KOPT-K1 (cell line): ENCODE data around the gene SH3RF2.

Source experiments
- H3K27ac ChIP-seq: fragments of 200-600 bp; sonication (generic); 2 replicates; pipeline ENCODE4 v1.5.1; 2016; ENCODE audit warnings: antibody characterized with exemption, mild to moderate bottlenecking, low read depth, low read length; ENCODE audit not compliant: poor library complexity, severe bottlenecking
- H3K36me3 ChIP-seq: fragments of 200-600 bp; sonication (generic); 2 replicates; pipeline ENCODE4 v1.5.1; 2017; ENCODE audit warnings: antibody characterized with exemption, mild to moderate bottlenecking, low read length, moderate library complexity; ENCODE audit not compliant: insufficient read depth
- H3K9me3 ChIP-seq: fragments of 200-600 bp; sonication (generic); 2 replicates; pipeline ENCODE4 v1.5.1; 2017; ENCODE audit warnings: antibody characterized with exemption, low read length, mild to moderate bottlenecking; ENCODE audit not compliant: insufficient read depth, poor library complexity, severe bottlenecking

Gene SH3RF2

DNA sequence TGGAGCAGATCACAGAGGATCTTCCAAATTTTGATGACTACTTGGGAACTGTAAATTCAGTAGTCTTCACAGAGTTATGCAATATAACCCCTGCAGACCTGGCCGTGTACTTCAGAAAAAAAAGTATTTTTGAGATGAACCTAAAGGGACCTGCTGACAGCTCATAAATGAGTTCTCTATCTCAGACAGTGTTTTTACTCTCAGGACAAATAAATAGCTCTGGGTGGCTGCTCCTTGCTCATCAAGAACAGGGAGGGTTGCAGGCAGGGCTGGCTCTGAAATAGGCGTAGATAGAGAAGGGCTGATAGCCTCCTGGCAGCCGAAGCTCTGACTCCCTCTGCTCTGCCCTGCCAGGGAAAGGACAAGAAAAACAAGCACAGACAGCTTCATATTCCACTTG lies 104.1 kb downstream of the SH3RF2 start:
- Histone ChIP-seq H3K9me3 (no peaks in the 10 kb centered on the region), H3K36me3 (no peaks in the 10 kb centered on the region), H3K27ac (no peak overlapping the region)

DNA sequence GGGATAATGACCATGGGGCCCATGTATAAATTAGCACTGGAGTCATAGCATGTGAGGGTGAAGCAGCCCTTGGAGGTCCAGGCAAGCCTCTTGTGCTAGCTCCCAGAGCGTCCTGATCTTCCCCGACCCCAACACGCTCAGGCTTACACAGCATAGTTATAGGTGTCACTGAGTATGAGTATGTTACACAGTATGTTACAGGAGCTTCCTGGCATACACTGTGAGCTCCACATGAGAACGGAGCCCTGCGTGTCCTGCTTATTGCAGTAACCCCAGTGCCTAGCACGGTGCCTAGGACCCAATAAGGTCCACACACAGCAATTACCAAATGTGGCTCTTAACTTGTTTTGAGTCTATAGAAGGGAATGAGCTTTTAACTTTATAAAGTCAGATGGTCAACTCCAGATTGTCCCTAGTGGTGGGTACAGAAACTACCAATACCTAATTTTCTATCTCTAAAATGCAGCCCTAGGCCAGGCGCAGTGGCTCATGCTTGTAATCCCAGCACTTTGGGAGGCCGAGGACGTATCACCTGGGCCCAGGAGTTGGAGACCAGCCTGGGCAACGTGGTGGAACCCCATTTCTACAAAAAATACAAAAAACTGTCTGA lies 104.9 kb downstream of the SH3RF2 start:
- H3K36me3 ChIP-seq = no peaks in the 10 kb centered on the region

DNA sequence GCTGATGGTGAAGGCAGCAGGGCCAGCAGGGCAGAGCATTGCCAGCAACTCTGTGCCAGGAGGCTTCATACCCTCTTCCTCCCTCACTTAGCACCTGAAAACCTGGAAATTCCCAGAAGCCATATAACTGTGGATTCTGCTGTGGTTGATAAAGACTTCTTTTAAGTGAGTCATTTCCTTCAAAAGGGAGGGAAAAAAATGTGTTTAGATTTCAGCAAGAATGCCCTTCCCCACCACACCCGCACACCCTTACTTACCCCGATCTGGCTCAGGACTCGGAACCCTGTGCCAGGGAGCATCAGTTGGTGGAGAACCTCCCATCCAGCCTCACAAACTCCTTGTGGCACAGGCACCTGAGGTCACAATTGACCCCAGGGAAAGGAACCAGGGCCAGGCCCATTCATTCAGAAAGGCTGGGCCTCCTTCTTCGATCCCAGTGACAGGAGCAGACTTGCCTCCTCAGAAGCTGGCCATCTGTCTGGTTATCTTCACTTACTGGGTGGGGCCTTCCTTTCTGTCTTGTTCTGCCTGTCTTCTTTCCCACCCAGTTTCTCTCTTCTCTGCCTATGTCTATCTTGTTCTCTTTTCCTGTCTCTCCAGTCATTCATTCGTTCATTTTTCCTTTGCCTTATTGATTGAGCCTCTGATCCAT lies 106.4 kb downstream of the SH3RF2 start:
- Histone ChIP-seq H3K36me3 (no peaks in the 10 kb centered on the region), H3K9me3 (no peaks in the 10 kb centered on the region), H3K27ac (no peak overlapping the region)

More for the DNA sequence above, 104.9 kb downstream of the SH3RF2 start:
- Histone ChIP-seq H3K9me3 (no peaks in the 10 kb centered on the region), H3K27ac (no peak overlapping the region)

DNA sequence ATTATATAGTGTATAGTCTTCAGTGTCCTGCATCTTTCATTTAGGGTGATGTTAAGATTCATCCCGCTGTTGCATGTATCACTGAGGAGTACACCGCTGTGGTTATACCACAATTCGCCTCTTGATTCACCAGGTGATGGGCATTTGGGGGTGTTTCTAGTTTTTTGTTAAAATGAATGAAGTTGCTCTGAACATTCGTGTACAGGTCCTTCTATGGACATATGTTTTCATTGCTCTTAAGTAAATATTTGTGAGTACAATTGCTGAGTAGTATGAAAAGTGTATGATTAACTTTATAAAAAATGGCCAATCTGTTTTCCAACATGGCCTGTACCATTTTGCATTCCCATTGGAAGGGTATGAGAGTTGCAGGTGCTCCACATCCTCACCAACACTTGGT lies 107.3 kb downstream of the SH3RF2 start:
- no peaks in the 10 kb centered on the region for H3K36me3 ChIP-seq
- H3K9me3 ChIP-seq = no peaks in the 10 kb centered on the region
- no peak overlapping the region for H3K27ac ChIP-seq

DNA sequence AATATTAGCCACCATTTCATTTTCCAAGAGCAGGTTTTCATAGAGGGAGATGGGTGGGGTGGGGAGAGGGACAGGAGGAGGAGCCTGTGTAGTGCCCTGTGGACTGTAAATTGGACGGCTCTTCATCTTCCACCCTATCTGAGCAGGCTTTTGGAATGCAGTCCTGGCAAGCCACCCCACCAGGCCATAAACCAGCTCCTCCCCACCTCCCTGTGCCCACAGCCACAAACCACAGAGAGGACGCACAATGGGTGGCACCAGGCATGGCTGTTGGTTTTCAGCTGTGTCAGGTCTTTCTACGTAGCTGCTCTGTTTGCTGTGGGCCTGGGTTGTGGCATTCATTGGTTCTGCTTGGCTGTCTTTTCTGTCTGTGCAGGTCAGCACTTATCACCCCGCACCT lies 111.0 kb downstream of the SH3RF2 start:
- Histone ChIP-seq H3K27ac (no peak overlapping the region), H3K9me3 (no peaks in the 10 kb centered on the region), H3K36me3 (no peaks in the 10 kb centered on the region)

DNA sequence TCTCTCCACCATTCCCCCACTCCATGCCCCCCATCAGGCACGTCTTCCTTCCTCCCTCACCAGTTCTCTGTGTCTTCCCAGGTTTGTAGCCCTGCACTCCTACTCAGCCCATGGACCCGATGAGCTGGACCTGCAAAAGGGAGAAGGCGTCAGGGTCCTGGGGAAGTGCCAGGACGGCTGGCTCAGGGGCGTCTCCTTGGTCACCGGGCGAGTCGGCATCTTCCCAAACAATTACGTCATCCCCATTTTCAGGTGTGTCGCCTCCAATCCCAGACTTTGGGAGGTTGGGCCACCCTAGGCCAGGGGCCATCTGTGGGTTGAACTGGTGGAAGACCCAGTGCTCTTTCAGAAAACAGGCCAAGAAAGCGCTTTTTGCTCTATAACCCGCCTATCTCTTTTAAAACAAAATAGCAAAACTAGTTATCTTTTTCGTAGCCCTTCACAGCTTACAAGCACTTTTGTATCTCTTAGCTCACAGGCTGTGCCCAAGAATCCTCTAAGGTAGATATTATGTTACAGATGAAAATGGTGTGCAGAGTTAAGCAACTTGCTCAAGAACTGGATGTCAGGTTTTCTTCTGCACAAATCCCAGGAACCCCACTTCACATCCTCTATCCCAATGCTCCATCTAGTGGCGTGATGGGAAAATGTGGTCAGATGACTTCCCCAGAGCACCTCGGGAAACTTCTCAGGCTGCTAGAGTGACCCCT lies 112.8 kb downstream of the SH3RF2 start:
- H3K27ac ChIP-seq = no peak overlapping the region

DNA sequence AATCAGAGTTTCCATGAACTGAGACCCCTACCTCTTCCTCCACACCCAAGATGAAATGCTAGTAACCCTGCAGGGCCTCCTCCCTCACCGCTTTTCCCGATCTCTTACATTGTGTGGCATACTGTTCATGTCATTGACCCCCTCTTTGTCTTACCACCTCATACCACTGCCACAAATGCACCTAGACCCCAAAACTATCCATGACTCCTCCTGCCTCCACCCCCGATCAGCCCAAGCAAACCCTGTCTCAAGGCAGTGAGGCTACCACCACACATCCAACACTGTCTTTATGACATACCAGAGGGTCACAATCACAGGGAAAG lies 113.3 kb downstream of the SH3RF2 start:
- Histone ChIP-seq H3K27ac (no peak overlapping the region), H3K9me3 (no peaks in the 10 kb centered on the region), H3K36me3 (no peaks in the 10 kb centered on the region)

More for the DNA sequence above, 112.8 kb downstream of the SH3RF2 start:
- Histone ChIP-seq H3K9me3 (no peaks in the 10 kb centered on the region), H3K36me3 (no peaks in the 10 kb centered on the region)

DNA sequence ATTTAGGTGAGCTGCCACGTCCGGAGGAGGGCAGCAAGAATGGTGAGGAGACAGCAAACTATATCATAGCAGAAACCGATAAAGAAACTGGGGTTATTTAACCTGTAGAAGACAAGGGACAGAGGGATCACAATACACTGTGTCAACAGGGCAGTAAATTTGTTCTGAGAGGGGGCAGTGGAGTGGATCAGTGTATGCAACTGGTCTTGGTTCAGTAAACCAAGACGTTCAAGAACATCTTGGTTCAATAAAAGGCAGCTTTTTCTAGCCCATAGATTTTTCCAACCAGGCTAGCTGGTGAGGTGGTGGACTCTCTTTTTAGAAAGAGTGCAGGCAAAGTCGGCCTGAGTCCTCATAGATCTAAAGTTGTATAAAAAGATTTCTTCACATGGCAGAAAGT lies 113.7 kb downstream of the SH3RF2 start:
- no peaks in the 10 kb centered on the region for H3K9me3 ChIP-seq
- H3K36me3 ChIP-seq = no peaks in the 10 kb centered on the region
- H3K27ac ChIP-seq = no peak overlapping the region

DNA sequence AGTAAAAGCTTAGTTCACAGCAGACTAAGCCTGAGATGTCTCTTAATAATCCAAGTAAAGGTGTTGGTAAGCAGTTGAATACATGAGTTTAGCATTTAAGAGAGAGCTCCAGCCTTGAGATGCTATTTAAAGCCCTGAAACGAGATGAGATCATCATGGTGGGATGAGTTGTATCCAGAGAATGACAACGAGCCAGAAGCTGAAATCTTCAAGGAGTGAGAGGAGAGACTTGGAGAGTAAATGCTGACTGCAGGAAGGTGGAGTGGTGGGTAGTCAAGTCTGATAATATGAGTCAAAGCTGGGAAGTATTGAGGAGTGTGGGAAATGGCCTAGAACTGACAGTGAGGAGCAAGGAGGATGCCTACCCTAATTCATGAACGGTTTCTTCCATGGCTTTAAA lies 115.3 kb downstream of the SH3RF2 start:
- no peaks in the 10 kb centered on the region for H3K36me3 ChIP-seq
- H3K9me3 ChIP-seq = no peaks in the 10 kb centered on the region
- no peak overlapping the region for H3K27ac ChIP-seq

DNA sequence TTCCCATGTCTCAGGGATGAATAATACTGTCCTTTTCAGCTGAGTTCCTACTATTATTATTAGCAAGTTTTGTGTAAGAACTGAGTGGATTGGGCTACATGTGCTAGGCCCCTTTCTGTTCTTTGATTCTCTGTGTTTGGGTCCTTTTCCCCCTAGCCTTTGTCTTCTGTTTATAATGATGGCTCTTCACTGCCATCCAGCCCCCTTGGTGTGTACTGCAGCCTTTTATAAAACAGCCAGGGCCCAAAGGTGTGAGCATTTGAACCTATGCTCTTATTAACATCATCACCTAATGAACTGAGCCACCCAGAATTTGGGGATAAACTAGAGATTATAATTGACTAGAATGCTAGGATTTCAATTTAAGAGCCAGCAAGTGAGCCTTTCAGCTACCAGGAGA lies 116.4 kb downstream of the SH3RF2 start:
- no peak overlapping the region for H3K27ac ChIP-seq
- H3K36me3 ChIP-seq = no peaks in the 10 kb centered on the region
- H3K9me3 ChIP-seq = no peaks in the 10 kb centered on the region

DNA sequence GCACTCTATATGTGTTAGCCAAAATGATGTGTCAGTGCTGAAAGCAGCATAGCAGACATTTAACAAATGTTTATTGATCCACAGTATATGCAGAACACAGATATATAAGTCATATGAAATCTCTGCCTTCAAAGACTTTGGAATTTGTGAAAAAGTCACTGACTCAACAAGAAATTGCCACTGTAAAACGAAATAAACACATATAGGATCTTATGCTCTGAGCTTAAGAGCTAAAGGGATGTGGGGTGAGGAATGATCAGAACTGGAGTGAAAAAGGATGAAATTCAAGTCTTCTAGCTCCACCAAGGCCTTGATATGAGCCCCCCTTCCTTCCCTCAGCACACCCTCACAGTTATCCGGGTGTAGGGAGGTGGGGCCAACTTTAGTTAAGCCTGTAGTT lies 119.1 kb downstream of the SH3RF2 start:
- Histone ChIP-seq H3K9me3 (no peaks in the 10 kb centered on the region), H3K36me3 (no peaks in the 10 kb centered on the region), H3K27ac (no peak overlapping the region)

DNA sequence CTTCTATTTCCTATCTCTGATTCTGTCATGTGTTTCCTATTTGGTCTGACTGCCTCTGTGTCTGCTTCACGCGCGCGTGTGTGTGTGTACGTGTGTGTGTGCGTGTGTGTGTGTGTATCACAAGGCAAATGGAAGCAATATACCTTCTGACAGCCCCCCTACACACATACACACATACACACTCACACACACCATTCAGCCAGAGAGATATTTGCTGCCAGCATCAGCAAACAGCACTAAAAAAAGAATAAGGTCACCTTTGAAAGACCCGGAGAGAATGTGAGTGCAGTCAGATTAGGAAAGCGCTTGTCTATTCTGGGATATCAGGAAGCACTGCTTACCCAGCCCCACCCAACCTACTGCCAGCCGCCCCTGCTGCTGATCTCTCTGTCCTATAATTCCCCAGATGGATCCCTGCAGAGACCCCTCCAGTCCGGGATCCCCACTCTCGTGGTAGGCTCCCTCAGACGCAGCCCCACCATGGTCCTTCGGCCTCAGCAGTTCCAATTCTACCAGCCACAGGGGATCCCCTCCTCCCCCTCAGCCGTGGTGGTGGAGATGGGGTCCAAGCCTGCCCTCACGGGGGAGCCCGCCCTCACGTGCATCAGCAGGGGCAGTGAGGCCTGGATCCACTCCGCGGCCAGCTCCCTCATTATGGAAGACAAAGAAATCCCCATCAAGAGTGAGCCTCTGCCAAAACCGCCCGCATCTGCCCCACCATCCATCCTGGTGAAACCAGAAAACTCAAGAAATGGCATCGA lies 123.3 kb downstream of the SH3RF2 start:
- no peaks in the 10 kb centered on the region for H3K36me3 ChIP-seq
- no peak overlapping the region for H3K27ac ChIP-seq

DNA sequence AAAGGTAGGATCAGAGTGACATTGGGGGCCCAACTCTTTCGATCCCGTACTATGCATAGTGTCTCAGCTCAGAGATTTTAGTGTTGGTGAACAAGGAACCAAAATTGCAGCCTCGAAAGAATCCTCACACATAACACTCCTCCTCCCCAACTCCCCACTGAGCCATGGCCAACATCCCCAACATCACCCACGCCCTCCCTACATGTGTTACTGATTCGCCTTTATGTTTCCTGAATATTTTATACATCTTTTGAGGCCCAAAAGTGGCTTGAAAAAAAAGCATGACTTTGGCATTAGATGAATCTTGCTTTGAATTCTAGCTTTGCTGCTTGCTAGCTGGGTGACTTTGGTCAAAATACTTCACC lies 123.8 kb downstream of the SH3RF2 start:
- H3K36me3 ChIP-seq = no peaks in the 10 kb centered on the region
- no peak overlapping the region for H3K27ac ChIP-seq
- no peaks in the 10 kb centered on the region for H3K9me3 ChIP-seq

More for the DNA sequence above, 123.3 kb downstream of the SH3RF2 start:
- no peaks in the 10 kb centered on the region for H3K9me3 ChIP-seq

DNA sequence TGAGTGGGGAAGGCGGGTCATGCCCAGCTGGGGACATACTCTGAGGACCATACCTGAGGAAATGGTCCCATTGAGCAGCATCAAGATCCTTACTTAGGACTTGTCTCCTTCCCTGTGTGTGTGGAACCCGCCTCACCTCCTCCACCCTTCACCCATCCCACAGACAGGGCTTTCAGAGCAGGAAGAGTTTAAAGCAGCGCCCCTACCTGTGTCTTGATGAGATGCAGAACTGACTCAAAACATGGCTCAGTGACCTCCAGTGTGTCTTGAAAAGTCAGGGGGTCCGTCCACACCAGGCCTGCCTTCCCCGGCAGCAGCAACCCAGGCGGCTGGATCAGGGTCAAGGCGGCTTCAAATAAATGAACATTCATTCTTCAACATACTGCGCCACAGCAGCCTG lies 130.6 kb downstream of the SH3RF2 start:
- no peaks in the 10 kb centered on the region for H3K36me3 ChIP-seq
- H3K27ac ChIP-seq = no peak overlapping the region
- no peaks in the 10 kb centered on the region for H3K9me3 ChIP-seq

DNA sequence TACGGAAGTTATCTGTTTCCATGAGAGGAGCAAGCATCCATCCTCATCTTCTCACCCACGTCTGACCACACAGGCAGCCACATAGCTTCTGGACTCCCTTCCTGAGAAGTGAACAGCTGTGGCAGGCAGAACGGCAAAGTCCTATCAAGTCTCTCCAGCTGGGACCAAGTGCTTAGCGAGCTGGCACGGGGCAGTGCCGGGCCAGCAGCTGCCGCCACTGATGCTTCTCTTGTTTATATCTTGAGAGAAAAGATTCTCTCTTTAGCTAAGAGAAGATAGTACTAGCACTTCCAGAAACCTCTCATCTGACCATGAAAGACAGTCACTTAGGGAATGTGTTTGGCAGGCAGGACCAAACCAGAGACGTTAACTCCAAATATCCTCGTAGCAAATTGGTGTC lies 131.8 kb downstream of the SH3RF2 start:
- no peaks in the 10 kb centered on the region for H3K36me3 ChIP-seq
- H3K27ac ChIP-seq = no peak overlapping the region
- no peaks in the 10 kb centered on the region for H3K9me3 ChIP-seq
